Lung (tissue), 12 donors: Measurements from ENCODE around the gene HLA-DQA1. TPM values are rescaled to one million over a fixed set of nuclear protein-coding genes. Genes with fewer than 3 reads are reported as not detected.

Experiments
- ATAC-seq: fragments of 200-7000 bp; cut with Tn5 transposase; one replicate; pipeline ENCODE4 v1.9.1; 2020; ENCODE audit warnings: moderate number of reproducible peaks; ENCODE audit not compliant: insufficient read depth, low FRiP score
- DNase-seq, 3 donors: peaks; one replicate each; pipeline ENCODE4 v3.0.0-alpha.2; 2013 to 2017
- H3K27ac ChIP-seq, 2 donors: one replicate each; pipeline ENCODE4 v1.5.1; 2013; ENCODE audit warnings: mild to moderate bottlenecking in 2 of 2, moderate library complexity in 2 of 2, control low read depth in 1 of 2, inconsistent platforms in 1 of 2, low read depth in 1 of 2, low read length in 1 of 2
- H3K27me3 ChIP-seq, 3 donors: one replicate each; pipeline ENCODE4 v1.5.1; 2013; ENCODE audit warnings: low read length in 2 of 3; ENCODE audit not compliant: control insufficient read depth in 3 of 3, insufficient read depth in 3 of 3
- H3K36me3 ChIP-seq, 4 donors: one replicate each; pipeline ENCODE4 v1.5.1; 2013; ENCODE audit warnings: low read length in 4 of 4, mild to moderate bottlenecking in 1 of 4, moderate library complexity in 1 of 4; ENCODE audit not compliant: control insufficient read depth in 4 of 4, insufficient read depth in 4 of 4
- H3K4me1 ChIP-seq, 5 donors: one replicate each; pipeline ENCODE4 v1.5.1; 2013; ENCODE audit warnings: low read length in 5 of 5, mild to moderate bottlenecking in 2 of 5, moderate library complexity in 1 of 5; ENCODE audit not compliant: control insufficient read depth in 5 of 5, insufficient read depth in 5 of 5
- H3K4me3 ChIP-seq: one replicate; pipeline ENCODE4 v1.5.1; 2013; ENCODE audit warnings: mild to moderate bottlenecking, control low read depth, moderate library complexity
- H3K9ac ChIP-seq, 2 donors: one replicate each; pipeline ENCODE4 v1.5.1; 2013; ENCODE audit warnings: low read length in 2 of 2, control low read depth in 1 of 2; ENCODE audit not compliant: insufficient read depth in 1 of 2
- H3K9me3 ChIP-seq, 4 donors: one replicate each; pipeline ENCODE4 v1.5.1; 2013; ENCODE audit warnings: low read length in 3 of 4, mild to moderate bottlenecking in 1 of 4, moderate library complexity in 1 of 4; ENCODE audit not compliant: control insufficient read depth in 4 of 4, insufficient read depth in 3 of 4
- CTCF ChIP-seq: IDR thresholded peaks from 2 replicates; pipeline ENCODE4 v1.5.1; 2012; ENCODE audit warnings: mild to moderate bottlenecking; ENCODE audit errors: control extremely low read depth, extremely low read depth
- WGBS, 2 donors: extraction: QIAGEN DNeasy Blood & Tissue Kit; methylation state at CpG; one replicate each; pipeline ENCODE4 v1.1.7; 2013; 5-methylcytosine and 5-hydroxymethylcytosine counted together
- polyA plus RNA-seq, 2 donors: library from polyadenylated mRNA; stranded (reverse); fragments of 200-250 nt; gene quantifications; one replicate each; pipeline ENCODE4 v1.2.1, GENCODE V29; 2013
- total RNA-seq, 2 donors: library from RNA; depleted of rRNA in 1 of 2; stranded (reverse); fragments of >200 nt in 1 of 2; gene quantifications; one replicate each; pipeline ENCODE4 v1.2.1, GENCODE V29; 2014 to 2021
- donor health status: control.
- donor health status: control.
- donor health status: Bipolar disorder and iron deficiency.
- donor health status: healthy.
- donor health status: DM: yes; HTN: yes; CAD: no.

The HLA-DQA1 gene
- total and polyA plus RNA-seq, 4 donors: 6.0 to 199 (median 124) TPM

GRCh38 chr6:32613475-32613874 lies 23.7 kb upstream of the HLA-DQA1 start:
- no peak overlapping the region for H3K27ac ChIP-seq
- peaks cover 0 to 2% (median 0%) of the 10 kb centered on the region in 4 donors for H3K9me3 ChIP-seq
- 37 to 64% methylated on average over 6 of the region's 6 CpGs for WGBS, 2 donors
- no peak overlapping the region for H3K4me3 ChIP-seq
- H3K9ac ChIP-seq: no peak overlapping the region
- no peaks in the 10 kb centered on the region for H3K27me3 ChIP-seq
- H3K4me1 ChIP-seq: no peaks in the 10 kb centered on the region
- no peak for TF ChIP-seq CTCF
- ATAC-seq (no peak), DNase-seq (no peak)
- H3K36me3 ChIP-seq: no peaks in the 10 kb centered on the region

- DNase-seq: peak in 1 of 3 donors; percentile 10
- WGBS, 2 donors: 29 to 76% methylated on average over 1 of the region's 1 CpG
- no peak for ATAC-seq
Observed at GRCh38 chr6:32614366-32615081, 22.7 kb upstream of the HLA-DQA1 start.

GRCh38 chr6:32615885-32616532 lies 21.2 kb upstream of the HLA-DQA1 start:
- no peak for DNase-seq
- H3K4me1 ChIP-seq: no peaks in the 10 kb centered on the region
- ATAC-seq: no peak
- H3K27ac ChIP-seq: no peak overlapping the region
- TF ChIP-seq CTCF: no peak
- no peaks in the 10 kb centered on the region for H3K36me3 ChIP-seq
- H3K27me3 ChIP-seq: no peaks in the 10 kb centered on the region
- 41 to 47% methylated on average over 3 of the region's 3 CpGs for WGBS, 2 donors
- H3K9me3 ChIP-seq: peaks cover 0 to 2% (median 0%) of the 10 kb centered on the region in 4 donors
- no peak overlapping the region for H3K9ac ChIP-seq
- H3K4me3 ChIP-seq: no peak overlapping the region

More at GRCh38 chr6:32614366-32615081, 22.7 kb upstream of the HLA-DQA1 start:
- no peak overlapping the region for H3K9ac ChIP-seq
- no peaks in the 10 kb centered on the region for H3K4me1 ChIP-seq
- H3K9me3 ChIP-seq: peaks cover 0 to 2% (median 0%) of the 10 kb centered on the region in 4 donors
- H3K27ac ChIP-seq: peak overlapping the region in 1 of 2 donors; percentile 46
- no peak for TF ChIP-seq CTCF
- H3K4me3 ChIP-seq: no peak overlapping the region
- H3K36me3 ChIP-seq: no peaks in the 10 kb centered on the region
- no peaks in the 10 kb centered on the region for H3K27me3 ChIP-seq
